Stimulated activated naive CD8-positive, alpha-beta T cell treated with anti-CD3 and anti-CD28 coated beads, Interleukin-15, Interleukin-2, amounts not matched to agents 100 U/mL and 50 U/mL, for 24 hours (primary cell): Measurements from ENCODE around the gene MDN1.
A peak's percentile ranks its signal among the peaks of the same experiment; 100 is the strongest.
"Not testable (repeated sequence)": the region's sequence is repeated elsewhere in the genome, so short reads cannot be mapped to it uniquely, and the experiment has no call there.

ENCODE experiments used
- ATAC-seq: fragments of 150-1000 bp; cut with Tn5 transposase; one replicate; pipeline ENCODE4 v1.10.0; 2021
- DNase-seq: peaks from one replicate; pipeline ENCODE4 v3.0.0; 2021

Gene MDN1

GRCh38 chr6:89813422-89813821 is 6.2 kb downstream of the MDN1 start:
- not testable (repeated sequence) for DNase-seq, ATAC-seq

DNA sequence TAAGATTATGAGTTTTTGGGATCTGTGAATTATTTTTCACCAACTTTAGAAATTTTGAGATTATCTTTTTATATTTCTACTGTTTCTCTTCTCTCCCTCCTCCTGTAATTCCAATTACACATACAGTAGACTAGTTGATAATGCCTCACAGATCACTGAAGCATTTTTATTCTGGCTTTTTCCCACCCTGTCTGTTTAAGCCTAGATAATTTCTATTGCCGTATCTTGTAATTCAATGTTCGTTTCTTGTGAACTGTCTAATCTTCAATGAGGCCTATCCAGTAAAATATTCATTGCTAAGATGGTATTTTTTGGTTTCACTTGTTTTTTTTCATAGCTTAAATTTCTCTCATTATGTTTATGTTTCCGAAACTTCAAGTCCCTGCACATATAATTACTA is 12.0 kb downstream of the MDN1 start:
- ATAC-seq, result no peak
- DNase-seq, result no peak

- DNase-seq (no peak), ATAC-seq (no peak)
These were observed 13.7 kb downstream of the MDN1 start for GRCh38 chr6:89805814-89806371.

GRCh38 chr6:89803271-89803670 is 16.3 kb downstream of the MDN1 start:
- no peak for ATAC-seq
- DNase-seq, result no peak

- no peak for DNase-seq
- no peak for ATAC-seq
These were observed 19.8 kb downstream of the MDN1 start for GRCh38 chr6:89799756-89800155.

GRCh38 chr6:89799096-89799495 is 20.5 kb downstream of the MDN1 start:
- DNase-seq (no peak), ATAC-seq (no peak)

GRCh38 chr6:89797317-89797716 is 22.3 kb downstream of the MDN1 start:
- ATAC-seq, result no peak
- no peak for DNase-seq

- DNase-seq (peak; percentile 9), ATAC-seq (peak; percentile 81)
These were observed 25.3 kb downstream of the MDN1 start for GRCh38 chr6:89794324-89794723.

GRCh38 chr6:89793586-89793985 is 26.0 kb downstream of the MDN1 start:
- no peak for DNase-seq
- ATAC-seq, result no peak

DNA sequence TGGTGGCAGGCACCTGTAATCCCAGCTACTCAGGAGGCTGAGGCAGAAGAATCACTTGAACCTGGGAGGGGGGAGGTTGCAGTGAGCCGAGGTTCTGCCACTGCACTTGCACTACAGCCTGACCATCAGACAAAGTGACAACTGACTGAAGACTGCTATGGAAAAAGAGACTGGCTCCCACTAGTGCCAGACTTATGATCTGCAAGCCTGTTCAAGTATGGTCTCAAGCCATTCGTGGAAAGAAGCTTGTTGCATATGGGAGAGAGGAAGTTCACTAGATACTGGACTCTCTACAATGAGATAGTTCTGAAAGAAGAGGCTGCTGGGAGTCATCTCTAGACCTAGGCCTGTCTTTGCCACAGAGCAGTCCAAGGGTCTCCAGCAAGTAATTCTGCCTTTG is 26.7 kb downstream of the MDN1 start:
- ATAC-seq, result peak; percentile 61
- no peak for DNase-seq

DNA sequence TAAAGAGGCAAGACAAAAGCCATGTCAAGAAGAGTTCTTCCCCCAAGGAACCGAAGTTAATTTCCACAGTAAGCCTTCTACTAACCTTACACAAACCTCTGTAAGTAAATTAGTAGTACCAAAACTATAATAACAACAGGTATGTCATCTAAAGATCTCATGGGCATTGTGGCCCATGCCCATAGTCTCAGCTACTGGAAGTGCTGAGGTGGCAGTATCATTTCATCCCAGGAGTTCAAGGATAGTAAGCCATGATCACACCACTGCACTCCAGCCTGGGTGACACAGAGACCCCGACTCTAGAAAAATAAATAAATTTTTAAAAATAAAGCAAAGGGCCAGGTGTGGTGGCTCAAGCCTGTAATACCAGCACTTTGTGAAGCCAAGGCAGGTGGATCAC is 29.2 kb downstream of the MDN1 start:
- no peak for DNase-seq
- ATAC-seq, result no peak

GRCh38 chr6:89789980-89790379 is 29.6 kb downstream of the MDN1 start:
- ATAC-seq, result no peak
- DNase-seq, result no peak

- DNase-seq (no peak), ATAC-seq (no peak)
These were observed 31.8 kb downstream of the MDN1 start for GRCh38 chr6:89787660-89788328.

DNA sequence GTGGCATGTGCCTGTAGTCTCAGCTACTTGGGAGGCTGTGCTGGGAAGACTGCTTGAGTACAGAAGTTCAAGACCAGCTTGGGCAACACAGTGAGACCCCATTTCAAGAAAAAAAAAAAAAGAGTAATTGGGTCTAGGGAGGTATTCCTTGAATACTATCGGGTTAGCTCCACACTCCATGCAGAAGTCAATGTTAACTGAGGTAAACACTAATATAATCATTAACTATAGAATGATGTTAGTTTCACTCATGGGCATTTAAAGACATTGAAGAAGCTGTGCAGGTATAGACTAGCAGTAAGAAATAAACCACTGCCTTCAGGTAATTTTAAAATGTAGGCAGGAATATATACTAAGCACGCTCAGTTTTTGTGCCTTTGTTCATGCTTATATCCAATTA is 32.6 kb downstream of the MDN1 start:
- no peak for DNase-seq
- ATAC-seq, result no peak

DNA sequence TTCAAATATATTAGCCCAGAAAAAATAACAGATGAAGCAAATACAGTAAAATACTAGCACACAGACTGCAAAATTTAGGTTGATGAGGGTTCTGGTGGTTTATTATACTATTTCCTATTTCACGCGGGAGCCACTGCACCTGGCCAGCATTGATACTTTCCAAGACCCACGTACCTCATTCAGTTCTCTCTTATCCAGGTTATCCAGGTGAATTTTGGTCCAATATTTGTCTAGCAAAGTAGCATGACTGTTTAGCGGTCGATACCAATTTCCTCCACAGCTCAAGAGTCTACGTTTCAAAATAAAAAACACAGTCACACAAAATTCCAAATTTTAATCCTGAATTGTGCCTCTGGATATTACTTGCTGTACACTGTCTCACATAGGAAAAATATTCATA is 34.8 kb downstream of the MDN1 start:
- DNase-seq (no peak), ATAC-seq (no peak)

DNA sequence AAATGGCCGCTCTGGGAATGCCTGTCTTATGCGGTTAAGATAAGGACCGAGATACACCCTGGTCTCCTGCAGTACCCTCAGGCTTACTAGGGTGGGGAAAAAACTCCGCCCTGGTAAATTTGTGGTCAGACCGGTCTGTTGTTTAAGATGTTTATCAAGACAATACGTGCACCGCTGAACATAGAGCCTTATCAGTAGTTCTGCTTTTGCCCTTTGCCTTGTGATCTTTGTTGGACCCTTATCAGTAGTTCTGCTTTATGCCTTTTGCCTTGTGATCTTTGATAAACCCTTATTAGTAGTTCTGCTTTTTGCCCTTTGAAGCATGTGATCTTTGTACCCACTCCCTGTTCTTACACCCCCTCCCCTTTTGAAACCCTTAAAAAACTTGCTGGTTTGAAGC is 36.3 kb downstream of the MDN1 start:
- DNase-seq, ATAC-seq: not testable (repeated sequence)

DNA sequence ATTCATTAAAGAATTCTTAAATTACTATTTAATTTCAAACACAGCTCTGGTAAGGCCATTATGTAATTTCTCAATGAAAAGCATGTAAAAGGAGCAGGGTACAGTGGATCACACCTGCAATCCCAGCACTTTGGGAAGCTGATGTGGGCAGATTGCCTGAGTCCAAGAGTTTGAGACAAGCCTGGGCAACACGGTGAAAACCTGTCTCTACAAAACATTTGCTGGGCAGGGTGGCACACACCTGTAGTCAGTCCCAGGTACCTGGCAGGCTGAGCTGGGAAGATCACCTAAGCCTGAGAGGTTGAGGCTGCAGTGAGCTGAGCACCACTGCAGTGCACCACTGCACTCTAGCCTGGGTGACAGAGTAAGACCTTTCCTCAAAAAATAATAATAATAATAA is 37.4 kb downstream of the MDN1 start:
- ATAC-seq, result no peak
- DNase-seq, result no peak

DNA sequence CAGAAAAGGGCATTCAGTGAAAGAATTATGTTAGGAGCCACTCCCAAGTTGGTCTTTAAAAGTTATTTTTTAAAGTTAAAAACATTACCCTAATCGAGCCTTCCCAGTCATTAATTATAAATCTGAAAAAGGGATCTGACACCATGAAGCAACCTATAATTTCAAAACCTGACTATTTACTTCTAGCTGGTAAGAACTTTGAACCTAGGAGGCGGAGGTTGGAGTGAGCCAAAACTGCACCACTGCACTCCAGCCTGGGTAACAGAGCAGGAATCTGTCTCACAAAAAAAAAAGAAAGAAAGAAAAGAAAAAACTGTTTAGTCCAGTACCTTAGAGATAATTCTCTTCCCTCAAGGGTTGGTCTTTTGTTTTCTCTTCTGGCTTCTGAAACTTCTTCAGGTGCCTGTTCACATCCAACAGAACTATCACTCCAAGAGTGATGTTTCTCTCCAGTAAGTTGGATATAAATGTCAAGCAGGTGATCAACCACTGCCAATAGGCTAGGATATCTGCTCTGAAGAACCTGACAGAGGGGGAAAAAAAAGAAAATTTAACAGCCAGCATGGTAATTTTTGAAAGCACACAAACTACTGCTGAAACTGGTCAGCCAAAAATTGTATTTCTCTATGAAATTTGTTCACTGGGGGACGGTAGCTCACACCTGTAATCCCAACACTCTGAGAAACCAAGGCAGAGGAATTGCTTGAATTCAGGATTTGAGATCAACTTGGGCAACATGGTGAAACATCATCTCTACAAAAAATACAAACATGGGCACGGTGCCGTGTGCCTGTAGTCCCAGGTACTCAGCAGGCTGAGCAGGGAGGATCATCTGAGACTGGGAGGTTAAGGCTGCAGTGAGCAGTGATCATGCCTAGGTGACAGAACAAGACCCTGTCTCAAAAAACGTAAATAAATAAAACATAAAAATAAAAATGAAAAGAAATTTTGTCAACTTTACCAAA is 38.2 kb downstream of the MDN1 start:
- ATAC-seq (no peak), DNase-seq (no peak)

- DNase-seq, result no peak
- no peak for ATAC-seq
These were observed 42.1 kb downstream of the MDN1 start for GRCh38 chr6:89777455-89777854.

DNA sequence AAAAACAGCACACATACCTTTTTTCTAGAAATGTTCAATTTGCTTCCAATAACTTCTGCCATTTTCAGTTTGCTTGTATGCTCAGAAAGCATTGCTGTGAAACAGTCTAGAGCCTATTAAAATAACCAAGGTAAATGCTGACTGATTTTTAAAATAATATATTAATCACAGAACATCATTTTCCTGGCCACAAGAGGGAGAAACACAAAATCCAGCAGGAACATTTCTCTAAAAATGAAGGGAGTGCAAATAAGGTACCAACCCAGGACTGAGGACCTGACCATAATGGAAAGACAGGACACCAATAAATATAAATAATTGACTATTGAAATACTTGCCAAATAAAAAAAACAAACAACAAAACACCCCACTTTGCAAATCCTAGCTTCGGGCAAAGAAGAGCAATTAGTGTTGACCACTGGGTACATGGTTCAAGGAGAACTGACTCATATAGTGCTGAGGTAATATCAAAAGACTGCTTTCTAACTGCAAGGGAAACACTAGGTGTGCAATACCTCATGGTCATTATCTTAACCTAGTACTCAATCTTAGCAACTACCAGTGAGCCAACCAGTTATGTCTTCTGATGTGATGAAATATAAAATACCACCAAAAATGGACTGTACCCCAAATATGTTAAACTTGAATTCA is 42.9 kb downstream of the MDN1 start:
- ATAC-seq (no peak), DNase-seq (no peak)

DNA sequence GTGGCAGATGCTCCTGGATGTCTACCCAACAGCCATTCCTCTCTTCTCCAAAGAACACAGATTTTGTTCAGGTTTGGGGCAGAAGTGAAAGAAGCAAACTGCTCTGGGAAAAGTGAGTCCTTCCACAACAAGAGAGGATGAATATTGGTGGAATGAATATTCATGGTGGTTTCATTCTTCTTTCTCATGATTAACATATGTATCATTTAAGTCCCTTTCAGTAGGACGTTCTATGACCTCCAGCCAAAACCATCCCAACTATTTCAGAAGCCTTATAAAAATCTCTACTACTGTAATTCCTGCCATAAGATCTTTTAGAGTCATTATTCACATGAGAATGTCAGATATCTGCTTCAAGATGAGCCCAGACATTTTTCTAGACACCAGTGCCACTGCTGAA is 44.4 kb downstream of the MDN1 start:
- no peak for DNase-seq
- ATAC-seq, result no peak

DNA sequence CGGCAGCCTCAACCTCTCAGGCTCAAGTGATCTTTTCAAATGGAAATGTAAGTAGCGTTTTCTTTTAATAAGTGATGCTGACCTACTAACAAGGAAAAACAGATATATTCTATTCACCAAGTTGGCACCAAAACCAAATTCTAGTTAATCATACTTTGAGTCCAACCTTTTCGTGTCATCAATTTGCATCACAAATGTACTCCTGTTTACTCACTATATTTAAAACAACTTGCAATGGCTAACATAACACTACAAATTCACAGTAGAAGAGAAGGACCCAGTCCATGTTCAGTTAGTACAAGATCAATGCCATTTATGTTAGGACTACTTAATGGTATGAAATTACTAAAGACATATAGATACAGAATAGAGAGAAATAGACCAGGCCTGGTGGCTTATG is 50.0 kb downstream of the MDN1 start:
- ATAC-seq (no peak), DNase-seq (no peak)

- DNase-seq (no peak), ATAC-seq (no peak)
These were observed 51.3 kb downstream of the MDN1 start for GRCh38 chr6:89768324-89768723.
